ENCODE measurements around the gene CERS5.

DNA sequence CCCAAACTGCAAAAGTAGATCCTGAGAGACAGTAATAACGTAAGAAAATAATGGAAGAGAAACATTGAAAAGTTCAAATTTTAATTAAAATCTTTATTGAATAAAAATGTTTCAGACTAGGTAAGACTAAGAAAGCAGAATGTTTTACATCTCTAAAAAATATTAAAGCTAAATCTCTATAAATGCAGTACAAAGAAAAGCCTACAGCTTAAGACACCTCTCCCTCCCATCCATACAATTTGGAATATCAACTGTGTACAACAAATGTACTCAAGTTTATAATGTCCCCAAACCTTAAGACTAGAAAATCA is 8.5 kb upstream of the CERS5 start:
- TF ChIP-seq, protein P1, sequence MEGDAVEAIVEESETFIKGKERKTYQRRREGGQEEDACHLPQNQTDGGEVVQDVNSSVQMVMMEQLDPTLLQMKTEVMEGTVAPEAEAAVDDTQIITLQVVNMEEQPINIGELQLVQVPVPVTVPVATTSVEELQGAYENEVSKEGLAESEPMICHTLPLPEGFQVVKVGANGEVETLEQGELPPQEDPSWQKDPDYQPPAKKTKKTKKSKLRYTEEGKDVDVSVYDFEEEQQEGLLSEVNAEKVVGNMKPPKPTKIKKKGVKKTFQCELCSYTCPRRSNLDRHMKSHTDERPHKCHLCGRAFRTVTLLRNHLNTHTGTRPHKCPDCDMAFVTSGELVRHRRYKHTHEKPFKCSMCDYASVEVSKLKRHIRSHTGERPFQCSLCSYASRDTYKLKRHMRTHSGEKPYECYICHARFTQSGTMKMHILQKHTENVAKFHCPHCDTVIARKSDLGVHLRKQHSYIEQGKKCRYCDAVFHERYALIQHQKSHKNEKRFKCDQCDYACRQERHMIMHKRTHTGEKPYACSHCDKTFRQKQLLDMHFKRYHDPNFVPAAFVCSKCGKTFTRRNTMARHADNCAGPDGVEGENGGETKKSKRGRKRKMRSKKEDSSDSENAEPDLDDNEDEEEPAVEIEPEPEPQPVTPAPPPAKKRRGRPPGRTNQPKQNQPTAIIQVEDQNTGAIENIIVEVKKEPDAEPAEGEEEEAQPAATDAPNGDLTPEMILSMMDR (IDR thresholded peaks at IDR 0.05), result no peak
- TF ChIP-seq POLR2A (IDR thresholded peaks at IDR 0.05), result no peak

Data from esophagus squamous epithelium (tissue), 4 donors.